ENCODE results near the gene CPB1.
"Not testable (repeated sequence)": the region's sequence is repeated elsewhere in the genome, so short reads cannot be mapped to it uniquely, and the experiment has no call there.

CPB1 gene

DNA sequence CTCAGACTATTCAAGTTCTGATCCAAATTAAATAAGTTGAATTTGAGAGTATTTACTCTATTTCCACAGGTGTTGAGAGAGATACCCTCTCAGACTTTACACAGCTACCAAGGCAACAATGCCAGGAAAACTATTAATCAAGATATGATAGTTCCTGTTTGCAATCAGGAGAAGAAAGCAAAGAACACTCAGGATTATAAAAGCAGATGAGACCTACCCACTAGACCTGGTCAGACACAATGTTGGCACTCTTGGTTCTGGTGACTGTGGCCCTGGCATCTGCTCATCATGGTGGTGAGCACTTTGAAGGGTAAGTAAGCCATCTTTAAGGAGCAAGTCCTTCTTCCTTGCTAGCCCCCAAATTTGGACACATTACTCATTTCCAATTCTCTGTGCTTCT is at the start of gene CPB1:
Gene CPB1, plus strand, starts transcription at position 227 of the 400 bp plus-strand sequence. Its CDS starts 13 bp downstream, at position 240.
- Mint-ChIP-seq H3K27me3 (no peaks in the 10 kb centered on the region), H3K4me1 (no peaks in the 10 kb centered on the region), H3K36me3 (ENCODE audit: insufficient read depth) (no peaks in the 10 kb centered on the region), H3K9me3 (no peaks in the 10 kb centered on the region), H3K4me3 (no peak within 1 kb of the TSS), H3K27ac (ENCODE audit: low read depth) (no peak within 1 kb of the TSS)
- ATAC-seq (replicated peaks; ENCODE audit: extremely low read depth, poor library complexity, severe bottlenecking): no peak
- no peak for DNase-seq (ENCODE audit: low spot score in 2 of 2)

DNA sequence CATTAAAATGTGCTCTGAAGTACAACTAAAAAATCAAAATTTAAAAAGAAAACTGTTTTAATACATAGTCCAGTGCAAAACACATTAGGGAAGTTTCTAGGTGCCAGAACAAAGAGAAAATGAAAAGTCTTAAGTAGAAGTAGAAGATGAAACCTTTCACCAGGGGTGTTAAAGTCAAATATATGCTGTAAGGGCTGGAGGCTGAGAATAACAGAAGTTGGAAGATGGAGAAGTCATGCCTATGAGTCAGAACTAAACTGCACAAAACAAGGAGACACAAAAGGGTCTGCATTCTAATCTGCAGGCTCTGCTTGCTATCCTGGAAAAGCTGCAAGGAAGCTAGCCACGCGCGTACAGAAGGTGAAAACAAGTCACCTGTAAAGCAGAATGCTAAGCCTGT is 48.7 kb upstream of the CPB1 start:
- H3K27me3 Mint-ChIP-seq: no peaks in the 10 kb centered on the region
- DNase-seq (ENCODE audit: low spot score in 2 of 2): no peak
- no peak overlapping the region for H3K27ac Mint-ChIP-seq (ENCODE audit: low read depth)
- no peaks in the 10 kb centered on the region for H3K4me1 Mint-ChIP-seq
- no peak for ATAC-seq (replicated peaks; ENCODE audit: extremely low read depth, poor library complexity, severe bottlenecking)
- H3K36me3 Mint-ChIP-seq (ENCODE audit: insufficient read depth): no peaks in the 10 kb centered on the region
- no peak overlapping the region for H3K4me3 Mint-ChIP-seq
- no peaks in the 10 kb centered on the region for H3K9me3 Mint-ChIP-seq

DNA sequence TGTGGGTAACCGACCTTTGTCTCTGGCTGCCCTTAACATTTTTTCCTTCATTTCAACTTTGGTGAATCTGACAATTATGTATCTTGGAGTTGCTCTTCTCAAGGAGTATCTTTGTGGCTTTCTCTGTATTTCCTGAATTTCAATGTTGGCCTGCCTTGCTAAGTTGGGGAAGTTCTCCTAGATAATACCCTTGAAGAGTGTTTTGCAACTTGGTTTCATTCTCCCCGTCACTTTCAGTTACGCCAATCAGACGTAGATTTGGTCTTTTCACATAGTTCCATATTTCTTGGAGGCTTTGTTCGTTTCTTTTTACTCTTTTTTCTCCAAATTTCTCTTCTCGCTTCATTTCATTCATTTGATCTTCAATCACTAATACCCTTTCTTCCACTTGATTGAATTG is 42.6 kb upstream of the CPB1 start:
- not testable (repeated sequence) for H3K27me3 Mint-ChIP-seq; DNase-seq (ENCODE audit: low spot score in 2 of 2); H3K9me3 Mint-ChIP-seq; H3K36me3 Mint-ChIP-seq (ENCODE audit: insufficient read depth); H3K4me1 Mint-ChIP-seq; H3K4me3 Mint-ChIP-seq; ATAC-seq (replicated peaks; ENCODE audit: extremely low read depth, poor library complexity, severe bottlenecking); H3K27ac Mint-ChIP-seq (ENCODE audit: low read depth)

DNA sequence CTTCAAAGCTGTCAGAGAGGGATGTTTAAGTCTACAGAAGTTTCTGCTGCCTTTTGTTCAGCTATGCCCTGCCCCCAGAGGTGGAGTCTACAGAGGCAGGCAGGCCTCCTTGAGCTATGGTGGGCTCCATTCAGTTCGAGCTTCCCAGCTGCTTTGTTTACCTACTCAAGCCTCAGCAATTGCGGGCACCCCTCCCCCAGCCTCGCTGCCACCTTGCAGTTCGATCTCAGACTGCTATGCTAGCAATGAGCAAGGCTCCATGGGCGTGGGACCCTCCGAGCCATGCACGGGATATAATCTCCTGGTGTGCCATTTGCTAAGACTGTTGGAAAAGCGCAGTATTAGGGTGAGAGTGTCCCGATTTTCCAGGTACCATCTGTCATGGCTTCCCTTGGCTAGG is 41.5 kb upstream of the CPB1 start:
- H3K4me3 Mint-ChIP-seq; H3K27me3 Mint-ChIP-seq; DNase-seq (ENCODE audit: low spot score in 2 of 2); H3K36me3 Mint-ChIP-seq (ENCODE audit: insufficient read depth); ATAC-seq (replicated peaks; ENCODE audit: extremely low read depth, poor library complexity, severe bottlenecking); H3K4me1 Mint-ChIP-seq; H3K9me3 Mint-ChIP-seq; H3K27ac Mint-ChIP-seq (ENCODE audit: low read depth): not testable (repeated sequence)

DNA sequence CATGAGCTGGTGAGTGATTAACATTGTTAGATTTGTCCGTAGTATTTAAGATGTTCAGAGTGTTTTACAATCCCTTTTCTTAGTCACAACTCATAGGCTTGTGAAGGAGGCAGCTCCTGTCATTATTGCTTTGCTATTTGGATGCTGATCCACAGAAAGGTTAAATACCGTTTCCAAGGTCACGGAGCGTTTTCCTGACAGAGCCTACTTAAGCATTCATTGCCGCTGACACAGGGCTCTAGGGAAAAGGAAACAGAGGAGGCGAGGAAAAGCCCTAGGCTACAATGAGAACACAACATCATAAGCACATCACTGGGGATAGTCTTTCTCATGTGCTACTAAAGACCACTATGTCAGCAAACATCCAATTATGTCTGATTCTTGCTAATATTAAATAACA is 38.5 kb upstream of the CPB1 start:
- Mint-ChIP-seq H3K27ac (ENCODE audit: low read depth) (no peak overlapping the region), H3K36me3 (ENCODE audit: insufficient read depth) (no peaks in the 10 kb centered on the region), H3K27me3 (peaks cover 9% of the 10 kb centered on the region), H3K4me3 (no peak overlapping the region), H3K9me3 (no peaks in the 10 kb centered on the region), H3K4me1 (no peaks in the 10 kb centered on the region)
- ATAC-seq (replicated peaks; ENCODE audit: extremely low read depth, poor library complexity, severe bottlenecking): no peak
- DNase-seq (ENCODE audit: low spot score in 2 of 2): no peak

DNA sequence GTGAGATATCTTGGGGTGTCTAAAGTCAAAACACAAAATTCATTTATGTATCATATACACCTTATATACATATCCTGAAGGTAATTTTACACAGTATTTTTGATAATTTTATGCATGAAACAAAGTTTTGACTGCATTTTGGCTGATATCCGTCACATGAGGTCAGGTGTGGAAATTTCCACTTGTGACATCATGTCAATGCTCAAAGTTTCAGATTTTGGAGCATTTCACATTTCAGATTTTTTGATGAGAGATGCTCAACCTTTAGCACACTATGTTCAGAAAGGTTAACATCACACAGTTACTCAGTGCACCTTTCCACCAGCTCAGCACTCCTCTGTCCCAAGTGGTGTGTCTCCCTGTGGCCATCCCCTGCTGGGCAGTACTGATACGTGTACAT is 37.7 kb upstream of the CPB1 start:
- Mint-ChIP-seq H3K9me3 (no peaks in the 10 kb centered on the region), H3K36me3 (ENCODE audit: insufficient read depth) (no peaks in the 10 kb centered on the region), H3K4me3 (no peak overlapping the region), H3K4me1 (no peaks in the 10 kb centered on the region), H3K27me3 (peaks cover 9% of the 10 kb centered on the region), H3K27ac (ENCODE audit: low read depth) (no peak overlapping the region)
- no peak for DNase-seq (ENCODE audit: low spot score in 2 of 2)
- no peak for ATAC-seq (replicated peaks; ENCODE audit: extremely low read depth, poor library complexity, severe bottlenecking)

DNA sequence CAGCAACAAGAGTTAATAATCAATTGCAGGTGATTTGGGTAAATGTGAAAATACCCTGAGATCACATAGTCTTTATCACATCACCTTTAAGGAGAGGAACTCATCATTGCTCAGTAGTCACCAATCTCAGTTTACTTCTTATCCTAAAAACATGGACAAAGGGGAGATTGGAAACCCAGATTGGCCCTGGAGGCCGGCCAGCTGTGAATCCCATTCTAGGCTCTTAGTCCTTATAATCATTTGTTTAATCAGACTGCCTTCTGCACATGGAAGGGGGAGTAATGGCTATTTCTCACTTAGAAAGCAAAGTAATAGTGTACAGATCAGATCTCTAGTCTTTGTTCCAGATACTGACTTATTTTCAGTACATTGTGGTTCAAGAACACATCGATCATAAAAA is 37.2 kb upstream of the CPB1 start:
- H3K4me1 Mint-ChIP-seq: no peaks in the 10 kb centered on the region
- ATAC-seq (replicated peaks; ENCODE audit: extremely low read depth, poor library complexity, severe bottlenecking) (no peak), DNase-seq (ENCODE audit: low spot score in 2 of 2) (no peak)
- H3K27ac Mint-ChIP-seq (ENCODE audit: low read depth): no peak overlapping the region
- H3K4me3 Mint-ChIP-seq: no peak overlapping the region
- H3K36me3 Mint-ChIP-seq (ENCODE audit: insufficient read depth): no peaks in the 10 kb centered on the region
- peaks cover 9% of the 10 kb centered on the region for H3K27me3 Mint-ChIP-seq
- no peaks in the 10 kb centered on the region for H3K9me3 Mint-ChIP-seq

DNA sequence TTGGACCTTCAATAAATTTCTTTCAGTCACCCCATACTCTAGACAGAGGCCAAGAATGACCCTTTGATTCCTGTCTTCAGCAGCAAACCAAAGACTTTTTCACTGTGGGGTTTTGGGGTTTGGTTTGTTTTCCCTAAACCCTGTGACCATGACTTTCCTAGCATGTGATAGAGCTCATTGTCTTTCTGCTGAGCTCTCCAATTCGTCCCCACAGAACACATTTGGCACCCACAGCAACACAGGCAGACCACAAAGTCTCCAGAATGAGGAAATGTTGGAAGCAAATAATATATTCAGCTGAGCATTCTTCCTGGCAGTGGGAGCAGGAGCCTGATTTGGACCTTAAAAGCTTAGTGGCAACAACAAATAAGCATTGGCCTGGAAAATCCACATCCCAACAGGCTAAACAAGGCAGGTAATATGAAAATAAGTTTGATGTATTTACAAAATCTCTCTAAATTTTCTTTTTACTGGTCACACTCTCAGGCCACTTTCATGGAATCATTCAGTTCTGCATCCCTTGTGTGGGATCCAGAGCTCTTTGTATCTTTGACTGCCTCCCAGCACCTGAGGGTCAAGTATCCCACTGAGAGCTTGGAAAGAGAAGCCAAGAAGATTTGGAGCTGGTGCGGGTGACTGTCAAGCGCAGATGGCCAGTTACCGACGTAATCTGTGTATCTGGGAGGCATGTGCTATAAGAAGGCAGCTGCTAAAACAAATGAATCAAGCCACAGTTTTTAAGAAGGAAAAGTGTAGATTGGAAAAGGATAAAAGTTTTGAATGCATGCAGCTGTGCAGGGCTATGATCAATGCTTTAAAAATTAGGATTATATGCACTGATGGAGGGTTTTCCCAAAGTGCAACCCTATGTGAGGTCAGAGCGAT is 36.5 kb upstream of the CPB1 start:
- no peak overlapping the region for H3K4me3 Mint-ChIP-seq
- no peaks in the 10 kb centered on the region for H3K4me1 Mint-ChIP-seq
- no peaks in the 10 kb centered on the region for H3K36me3 Mint-ChIP-seq (ENCODE audit: insufficient read depth)
- H3K27me3 Mint-ChIP-seq: peaks cover 9% of the 10 kb centered on the region
- H3K27ac Mint-ChIP-seq (ENCODE audit: low read depth): no peak overlapping the region
- no peaks in the 10 kb centered on the region for H3K9me3 Mint-ChIP-seq
- DNase-seq (ENCODE audit: low spot score in 2 of 2) (no peak), ATAC-seq (replicated peaks; ENCODE audit: extremely low read depth, poor library complexity, severe bottlenecking) (no peak)

DNA sequence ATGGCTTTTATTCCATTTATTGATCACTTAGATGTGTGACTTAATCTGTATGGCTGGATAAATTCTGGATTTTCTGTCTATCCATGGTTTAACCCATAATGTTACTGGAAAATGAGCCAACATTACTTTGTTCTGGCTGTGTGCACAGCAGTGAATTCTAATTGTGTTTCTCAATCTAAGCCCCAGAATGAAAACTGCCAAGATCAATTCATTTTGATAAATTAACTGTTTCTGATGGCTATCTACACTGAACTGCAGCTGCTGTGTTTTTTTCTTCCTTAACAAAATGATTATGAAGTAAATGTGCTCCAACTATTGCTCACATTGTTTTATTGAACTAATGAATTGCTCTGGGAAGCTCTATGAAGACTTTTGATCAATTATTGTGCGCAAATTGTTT is 35.7 kb upstream of the CPB1 start:
- no peak overlapping the region for H3K4me3 Mint-ChIP-seq

DNA sequence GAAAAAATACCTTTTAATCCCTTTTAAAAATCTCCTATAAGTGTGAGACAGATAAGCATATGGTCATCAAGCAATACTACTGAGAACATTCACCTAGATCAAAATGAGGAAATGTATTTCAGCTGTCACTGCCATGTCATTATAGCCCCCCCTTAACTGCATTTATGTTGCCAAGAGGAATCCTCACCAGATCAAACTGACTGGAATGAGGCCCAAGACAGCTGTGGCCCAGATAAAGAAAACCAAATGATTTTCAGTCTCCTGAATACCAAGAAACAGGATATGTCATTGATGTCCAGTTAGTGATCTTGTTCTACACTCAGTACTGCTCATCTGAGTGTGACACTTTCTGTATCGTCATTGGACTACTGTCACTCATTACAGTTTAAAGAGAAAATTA is 35.1 kb upstream of the CPB1 start:
- H3K27ac Mint-ChIP-seq (ENCODE audit: low read depth): no peak overlapping the region
- no peak overlapping the region for H3K4me3 Mint-ChIP-seq
- no peaks in the 10 kb centered on the region for H3K9me3 Mint-ChIP-seq
- no peak for ATAC-seq (replicated peaks; ENCODE audit: extremely low read depth, poor library complexity, severe bottlenecking)
- no peaks in the 10 kb centered on the region for H3K36me3 Mint-ChIP-seq (ENCODE audit: insufficient read depth)
- H3K4me1 Mint-ChIP-seq: no peaks in the 10 kb centered on the region
- no peak for DNase-seq (ENCODE audit: low spot score in 2 of 2)
- peaks cover 9% of the 10 kb centered on the region for H3K27me3 Mint-ChIP-seq

More for the DNA sequence above, 35.7 kb upstream of the CPB1 start:
- no peak for ATAC-seq (replicated peaks; ENCODE audit: extremely low read depth, poor library complexity, severe bottlenecking)
- Mint-ChIP-seq H3K27me3 (peaks cover 9% of the 10 kb centered on the region), H3K27ac (ENCODE audit: low read depth) (no peak overlapping the region), H3K36me3 (ENCODE audit: insufficient read depth) (no peaks in the 10 kb centered on the region), H3K9me3 (no peaks in the 10 kb centered on the region), H3K4me1 (no peaks in the 10 kb centered on the region)
- no peak for DNase-seq (ENCODE audit: low spot score in 2 of 2)

DNA sequence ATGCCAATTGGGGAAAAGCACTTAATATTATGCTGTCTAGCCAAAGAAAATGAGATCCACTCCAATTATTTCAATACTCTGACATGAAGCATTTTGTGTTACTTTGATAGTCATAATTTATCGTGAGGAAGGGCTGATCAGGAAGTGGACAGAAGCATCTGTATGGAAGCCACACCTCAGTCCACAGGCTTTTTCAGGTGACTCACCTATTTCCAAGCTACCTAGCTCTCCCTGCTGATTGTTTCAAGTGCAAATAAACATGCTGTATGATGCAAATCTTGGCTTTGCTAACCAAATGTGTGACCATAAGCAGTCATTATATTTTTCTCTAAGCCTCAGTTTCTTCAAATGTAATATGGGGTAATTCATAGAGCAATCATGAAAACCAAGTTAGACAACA is 30.8 kb upstream of the CPB1 start:
- DNase-seq (ENCODE audit: low spot score in 2 of 2) (no peak), ATAC-seq (replicated peaks; ENCODE audit: extremely low read depth, poor library complexity, severe bottlenecking) (no peak)
- Mint-ChIP-seq H3K27ac (ENCODE audit: low read depth) (no peak overlapping the region), H3K27me3 (peaks cover 15% of the 10 kb centered on the region), H3K9me3 (peaks cover 6% of the 10 kb centered on the region), H3K36me3 (ENCODE audit: insufficient read depth) (no peaks in the 10 kb centered on the region), H3K4me1 (no peaks in the 10 kb centered on the region), H3K4me3 (no peak overlapping the region)

DNA sequence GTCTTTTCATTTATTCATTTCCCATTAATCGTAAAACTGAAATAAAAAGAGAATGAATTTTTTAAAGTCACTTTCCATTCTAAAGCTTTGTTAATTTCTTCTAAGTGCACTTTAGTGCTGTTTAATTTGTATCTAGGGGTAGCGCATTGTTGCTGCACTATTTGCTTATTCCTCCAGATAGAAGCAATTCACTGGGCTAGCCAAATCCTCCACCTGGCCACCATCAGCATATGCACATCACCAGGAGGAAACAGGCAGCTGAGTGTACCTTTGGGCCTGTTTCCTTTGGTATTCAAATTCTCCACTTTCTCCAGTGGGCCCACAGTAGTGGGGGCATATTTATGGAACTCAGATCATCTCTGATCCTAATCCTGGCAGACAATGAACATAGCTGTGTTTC is 29.8 kb upstream of the CPB1 start:
- Mint-ChIP-seq H3K9me3 (peaks cover 6% of the 10 kb centered on the region), H3K27me3 (peaks cover 22% of the 10 kb centered on the region), H3K36me3 (ENCODE audit: insufficient read depth) (no peaks in the 10 kb centered on the region), H3K4me3 (no peak overlapping the region), H3K4me1 (no peaks in the 10 kb centered on the region), H3K27ac (ENCODE audit: low read depth) (no peak overlapping the region)
- ATAC-seq (replicated peaks; ENCODE audit: extremely low read depth, poor library complexity, severe bottlenecking) (no peak), DNase-seq (ENCODE audit: low spot score in 2 of 2) (no peak)

DNA sequence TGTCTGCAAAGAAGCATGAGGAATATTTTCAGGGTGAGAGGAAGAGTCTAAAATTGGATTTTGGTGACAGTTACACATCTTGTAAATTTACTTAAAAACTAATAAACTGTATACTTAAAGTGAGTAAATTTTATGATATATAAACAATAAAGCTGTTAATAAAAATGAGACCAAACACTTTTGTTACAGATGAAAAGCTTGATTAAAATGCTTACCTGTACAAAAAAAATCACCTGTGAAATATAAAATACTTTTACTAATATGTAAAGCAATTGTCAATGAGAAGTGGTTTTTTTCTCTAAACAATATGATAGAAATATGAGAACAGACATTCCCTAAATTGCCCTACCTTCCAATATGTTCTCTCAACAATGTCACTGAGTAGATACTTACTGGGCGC is 27.2 kb upstream of the CPB1 start:
- Mint-ChIP-seq H3K27me3 (peaks cover 22% of the 10 kb centered on the region), H3K27ac (ENCODE audit: low read depth) (no peak overlapping the region), H3K4me1 (no peaks in the 10 kb centered on the region), H3K4me3 (no peak overlapping the region), H3K36me3 (ENCODE audit: insufficient read depth) (no peaks in the 10 kb centered on the region), H3K9me3 (peaks cover 6% of the 10 kb centered on the region)
- no peak for ATAC-seq (replicated peaks; ENCODE audit: extremely low read depth, poor library complexity, severe bottlenecking)
- no peak for DNase-seq (ENCODE audit: low spot score in 2 of 2)

Data from central memory CD8-positive, alpha-beta T cell (primary cell).